ENCODE data around the gene MLX.
"Not testable (repeated sequence)": the region's sequence is repeated elsewhere in the genome, so short reads cannot be mapped to it uniquely, and the experiment has no call there.

DNA sequence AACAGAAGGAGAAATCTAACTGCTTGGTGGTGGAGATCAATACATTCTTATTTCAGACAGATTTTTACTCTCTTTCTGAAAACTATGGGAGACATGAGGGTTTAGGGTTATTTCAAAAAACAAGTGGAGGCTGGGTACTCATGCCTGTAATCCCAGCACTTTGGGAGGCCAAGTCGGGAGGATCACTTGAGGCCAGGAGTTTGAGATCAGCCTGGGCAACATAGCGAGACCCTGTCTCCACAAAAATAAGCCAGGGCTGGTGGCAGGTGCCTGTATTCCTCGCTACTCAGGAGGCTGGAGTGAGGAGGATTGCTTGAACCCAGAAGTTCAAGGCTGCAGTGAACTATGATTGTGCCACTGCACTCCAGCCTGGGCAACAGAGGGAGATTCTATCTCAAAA is 55.1 kb downstream of the MLX start:
- TF ChIP-seq, protein P1, sequence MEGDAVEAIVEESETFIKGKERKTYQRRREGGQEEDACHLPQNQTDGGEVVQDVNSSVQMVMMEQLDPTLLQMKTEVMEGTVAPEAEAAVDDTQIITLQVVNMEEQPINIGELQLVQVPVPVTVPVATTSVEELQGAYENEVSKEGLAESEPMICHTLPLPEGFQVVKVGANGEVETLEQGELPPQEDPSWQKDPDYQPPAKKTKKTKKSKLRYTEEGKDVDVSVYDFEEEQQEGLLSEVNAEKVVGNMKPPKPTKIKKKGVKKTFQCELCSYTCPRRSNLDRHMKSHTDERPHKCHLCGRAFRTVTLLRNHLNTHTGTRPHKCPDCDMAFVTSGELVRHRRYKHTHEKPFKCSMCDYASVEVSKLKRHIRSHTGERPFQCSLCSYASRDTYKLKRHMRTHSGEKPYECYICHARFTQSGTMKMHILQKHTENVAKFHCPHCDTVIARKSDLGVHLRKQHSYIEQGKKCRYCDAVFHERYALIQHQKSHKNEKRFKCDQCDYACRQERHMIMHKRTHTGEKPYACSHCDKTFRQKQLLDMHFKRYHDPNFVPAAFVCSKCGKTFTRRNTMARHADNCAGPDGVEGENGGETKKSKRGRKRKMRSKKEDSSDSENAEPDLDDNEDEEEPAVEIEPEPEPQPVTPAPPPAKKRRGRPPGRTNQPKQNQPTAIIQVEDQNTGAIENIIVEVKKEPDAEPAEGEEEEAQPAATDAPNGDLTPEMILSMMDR (IDR thresholded peaks at IDR 0.05; ENCODE audit: low read depth, low read length), result not testable (repeated sequence)
- not testable (repeated sequence) for TF ChIP-seq EZH2phosphoT487 (IDR thresholded peaks at IDR 0.05; ENCODE audit: low read depth)
